Liver (tissue), 9 donors: ENCODE measurements around the gene RAB14. TPM values are rescaled to one million over a fixed set of nuclear protein-coding genes. Genes with fewer than 3 reads are reported as not detected.

Experiments used
- DNase-seq: peaks from one replicate; pipeline ENCODE4 v3.0.0-alpha.2; 2017; ENCODE audit warnings: low spot score
- H3K27ac ChIP-seq, 2 donors: one replicate each; pipeline ENCODE4 v1.7.0; 2013; ENCODE audit warnings: inconsistent platforms in 2 of 2, low read length in 2 of 2, control low read depth in 1 of 2, low read depth in 1 of 2, mild to moderate bottlenecking in 1 of 2
- H3K27me3 ChIP-seq, 4 donors: one replicate each; pipeline versions ENCODE4 v1.6.1 to v1.7.0; 2013; ENCODE audit warnings: low read length in 3 of 4, inconsistent platforms in 1 of 4, mild to moderate bottlenecking in 1 of 4, moderate library complexity in 1 of 4; ENCODE audit not compliant: control insufficient read depth in 4 of 4, insufficient read depth in 4 of 4
- H3K36me3 ChIP-seq, 4 donors: one replicate each; pipeline versions ENCODE4 v1.6.1 to v1.7.0; 2013; ENCODE audit warnings: low read length in 3 of 4, mild to moderate bottlenecking in 3 of 4, low read depth in 1 of 4, moderate library complexity in 1 of 4; ENCODE audit not compliant: control insufficient read depth in 4 of 4, insufficient read depth in 3 of 4
- H3K4me1 ChIP-seq, 4 donors: one replicate each; pipeline versions ENCODE4 v1.6.1 to v1.7.0; 2013; ENCODE audit warnings: low read length in 3 of 4, mild to moderate bottlenecking in 3 of 4, moderate library complexity in 1 of 4; ENCODE audit not compliant: control insufficient read depth in 4 of 4, insufficient read depth in 4 of 4
- H3K4me3 ChIP-seq, 3 donors: one replicate each; pipeline versions ENCODE4 v1.6.1 to v1.7.0; 2013; ENCODE audit warnings: low read length in 3 of 3, control low read depth in 1 of 3, low read depth in 1 of 3, mild to moderate bottlenecking in 1 of 3
- H3K9ac ChIP-seq, 2 donors: one replicate each; pipeline ENCODE4 v1.7.0; 2013; ENCODE audit warnings: low read length in 2 of 2, mild to moderate bottlenecking in 2 of 2, moderate library complexity in 2 of 2, control low read depth in 1 of 2, low read depth in 1 of 2
- H3K9me3 ChIP-seq, 4 donors: one replicate each; pipeline versions ENCODE4 v1.6.1 to v1.7.0; 2013; ENCODE audit warnings: low read length in 3 of 4; ENCODE audit not compliant: control insufficient read depth in 4 of 4
- ATF3 ChIP-seq: IDR thresholded peaks from 2 replicates; pipeline ENCODE4 v1.6.1; 2016; ENCODE audit warnings: antibody characterized with exemption
- EGR1 ChIP-seq, 2 donors: IDR thresholded peaks; 2 replicates each; pipeline ENCODE4 v1.6.1; 2016 to 2018; ENCODE audit warnings: antibody characterized with exemption in 2 of 2, low read depth in 2 of 2
- FOXA1 ChIP-seq: IDR thresholded peaks from 2 replicates; pipeline ENCODE4 v1.6.1; 2016; ENCODE audit warnings: antibody characterized with exemption
- FOXA2 ChIP-seq: IDR thresholded peaks from 2 replicates; pipeline ENCODE4 v1.6.1; 2016; ENCODE audit warnings: antibody characterized with exemption
- GABPA ChIP-seq, 2 donors: IDR thresholded peaks in 1 of 2; conservative IDR thresholded peaks in 1 of 2; 2 replicates each; pipeline ENCODE4 v1.6.1; 2016; ENCODE audit warnings: antibody characterized with exemption in 2 of 2, mild to moderate bottlenecking in 1 of 2, moderate library complexity in 1 of 2
- HNF4A ChIP-seq, 2 donors: conservative IDR thresholded peaks; 2 replicates each; pipeline ENCODE4 v1.6.1; 2016; ENCODE audit warnings: antibody characterized with exemption in 2 of 2, mild to moderate bottlenecking in 2 of 2
- JUND ChIP-seq, 2 donors: IDR thresholded peaks; 2 replicates each; pipeline ENCODE4 v1.6.1; 2016; ENCODE audit warnings: antibody characterized with exemption in 2 of 2
- MAX ChIP-seq: IDR thresholded peaks from 2 replicates; pipeline ENCODE4 v1.6.1; 2016; ENCODE audit warnings: antibody characterized with exemption
- NR2F2 ChIP-seq: IDR thresholded peaks from 2 replicates; pipeline ENCODE4 v1.6.1; 2016; ENCODE audit warnings: antibody characterized with exemption
- REST ChIP-seq: IDR thresholded peaks from 2 replicates; pipeline ENCODE4 v1.6.1; 2016; ENCODE audit warnings: antibody characterized with exemption, mild to moderate bottlenecking
- RXRA ChIP-seq, 2 donors: IDR thresholded peaks; 2 replicates each; pipeline ENCODE4 v1.6.1; 2017 to 2018; ENCODE audit warnings: antibody characterized with exemption in 2 of 2, mild to moderate bottlenecking in 1 of 2
- SP1 ChIP-seq: IDR thresholded peaks from 2 replicates; pipeline ENCODE4 v1.6.1; 2018; ENCODE audit warnings: antibody characterized with exemption, mild to moderate bottlenecking
- TAF1 ChIP-seq: conservative IDR thresholded peaks from 2 replicates; pipeline ENCODE4 v1.6.1; 2016; ENCODE audit warnings: antibody characterized with exemption, mild to moderate bottlenecking
- YY1 ChIP-seq: IDR thresholded peaks from 2 replicates; pipeline ENCODE4 v1.6.1; 2016; ENCODE audit warnings: antibody characterized with exemption, mild to moderate bottlenecking
- WGBS: extraction: QIAGEN DNeasy Blood & Tissue Kit; methylation state at CpG from one replicate; pipeline ENCODE4 v1.1.7; 2013; 5-methylcytosine and 5-hydroxymethylcytosine counted together
- polyA plus RNA-seq, 2 donors: library from polyadenylated mRNA; stranded (reverse) in 1 of 2; unstranded in 1 of 2; fragments of 200-250 nt in 1 of 2; fragments of >200 nt in 1 of 2; fragmentation: Nextera tagmentation in 1 of 2; extraction: Ambion mirVana in 1 of 2; gene quantifications; one replicate each; pipeline versions ENCODE4 v1.2.1 to v1.2.3, GENCODE V29; 2013 to 2015
- total RNA-seq, 2 donors: library from RNA; depleted of rRNA; stranded (reverse); fragments of >200 nt; gene quantifications; one replicate each; pipeline ENCODE4 v1.2.3, GENCODE V29; 2014
- TF ChIP-seq, protein P1 (sequence below): IDR thresholded peaks from 2 replicates; pipeline ENCODE4 v1.6.1; 2016; ENCODE audit warnings: antibody characterized with exemption
- TF ChIP-seq, protein P2 (sequence below): fragments of 150-350 bp; IDR thresholded peaks from 2 replicates; pipeline ENCODE4 v1.5.1; 2017; ENCODE audit warnings: improper control_type of control experiment, low read depth, low read length; ENCODE audit not compliant: missing input control
- donor health status: healthy.
- donor health status: healthy.
- donor health status: healthy.
- donor health status: healthy.
- donor health status: healthy.

Gene RAB14
- total and polyA plus RNA-seq, 4 donors: 25.9 to 48.2 (median 36.5) TPM

- Histone ChIP-seq H3K9me3 (no peaks in the 10 kb centered on the region), H3K27ac (no peak overlapping the region), H3K36me3 (peaks cover 0 to 2% (median 0%) of the 10 kb centered on the region in 4 donors), H3K9ac (no peak overlapping the region), H3K27me3 (no peaks in the 10 kb centered on the region), H3K4me1 (no peaks in the 10 kb centered on the region), H3K4me3 (no peak overlapping the region)
- TF ChIP-seq HNF4A (conservative IDR thresholded peaks at IDR 0.05) (no peak), JUND (IDR thresholded peaks at IDR 0.05) (no peak), NR2F2 (no peak), EGR1 (IDR thresholded peaks at IDR 0.05; ENCODE audit: low read depth in 2 of 2) (no peak), FOXA2 (no peak), RXRA (IDR thresholded peaks at IDR 0.05) (no peak), MAX (no peak), TAF1 (no peak), GABPA (IDR thresholded peaks at IDR 0.05 in 1 of 2, conservative IDR thresholded peaks at IDR 0.05 in 1 of 2) (no peak), ATF3 (no peak), SP1 (no peak), FOXA1 (no peak), YY1 (no peak), REST (no peak)
- TF ChIP-seq, protein P1, sequence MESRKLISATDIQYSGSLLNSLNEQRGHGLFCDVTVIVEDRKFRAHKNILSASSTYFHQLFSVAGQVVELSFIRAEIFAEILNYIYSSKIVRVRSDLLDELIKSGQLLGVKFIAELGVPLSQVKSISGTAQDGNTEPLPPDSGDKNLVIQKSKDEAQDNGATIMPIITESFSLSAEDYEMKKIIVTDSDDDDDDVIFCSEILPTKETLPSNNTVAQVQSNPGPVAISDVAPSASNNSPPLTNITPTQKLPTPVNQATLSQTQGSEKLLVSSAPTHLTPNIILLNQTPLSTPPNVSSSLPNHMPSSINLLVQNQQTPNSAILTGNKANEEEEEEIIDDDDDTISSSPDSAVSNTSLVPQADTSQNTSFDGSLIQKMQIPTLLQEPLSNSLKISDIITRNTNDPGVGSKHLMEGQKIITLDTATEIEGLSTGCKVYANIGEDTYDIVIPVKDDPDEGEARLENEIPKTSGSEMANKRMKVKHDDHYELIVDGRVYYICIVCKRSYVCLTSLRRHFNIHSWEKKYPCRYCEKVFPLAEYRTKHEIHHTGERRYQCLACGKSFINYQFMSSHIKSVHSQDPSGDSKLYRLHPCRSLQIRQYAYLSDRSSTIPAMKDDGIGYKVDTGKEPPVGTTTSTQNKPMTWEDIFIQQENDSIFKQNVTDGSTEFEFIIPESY: no peak
- TF ChIP-seq, protein P2, sequence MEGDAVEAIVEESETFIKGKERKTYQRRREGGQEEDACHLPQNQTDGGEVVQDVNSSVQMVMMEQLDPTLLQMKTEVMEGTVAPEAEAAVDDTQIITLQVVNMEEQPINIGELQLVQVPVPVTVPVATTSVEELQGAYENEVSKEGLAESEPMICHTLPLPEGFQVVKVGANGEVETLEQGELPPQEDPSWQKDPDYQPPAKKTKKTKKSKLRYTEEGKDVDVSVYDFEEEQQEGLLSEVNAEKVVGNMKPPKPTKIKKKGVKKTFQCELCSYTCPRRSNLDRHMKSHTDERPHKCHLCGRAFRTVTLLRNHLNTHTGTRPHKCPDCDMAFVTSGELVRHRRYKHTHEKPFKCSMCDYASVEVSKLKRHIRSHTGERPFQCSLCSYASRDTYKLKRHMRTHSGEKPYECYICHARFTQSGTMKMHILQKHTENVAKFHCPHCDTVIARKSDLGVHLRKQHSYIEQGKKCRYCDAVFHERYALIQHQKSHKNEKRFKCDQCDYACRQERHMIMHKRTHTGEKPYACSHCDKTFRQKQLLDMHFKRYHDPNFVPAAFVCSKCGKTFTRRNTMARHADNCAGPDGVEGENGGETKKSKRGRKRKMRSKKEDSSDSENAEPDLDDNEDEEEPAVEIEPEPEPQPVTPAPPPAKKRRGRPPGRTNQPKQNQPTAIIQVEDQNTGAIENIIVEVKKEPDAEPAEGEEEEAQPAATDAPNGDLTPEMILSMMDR: no peak
- 91% methylated on average over 11 of the region's 11 CpGs for WGBS
- DNase-seq: no peak
These were observed 32.5 kb upstream of the RAB14 start for GRCh38 chr9:121233906-121234831.
